GM12874 (cell line): ENCODE measurements around the gene C1QTNF6.

Source experiments
- TF ChIP-seq, protein P1 (sequence below): IDR thresholded peaks from 2 replicates; pipeline ENCODE4 v1.5.1; 2011; ENCODE audit warnings: low read depth, mild to moderate bottlenecking, control low read depth, low read length, moderate library complexity; ENCODE audit not compliant: insufficient read depth

Gene C1QTNF6

DNA sequence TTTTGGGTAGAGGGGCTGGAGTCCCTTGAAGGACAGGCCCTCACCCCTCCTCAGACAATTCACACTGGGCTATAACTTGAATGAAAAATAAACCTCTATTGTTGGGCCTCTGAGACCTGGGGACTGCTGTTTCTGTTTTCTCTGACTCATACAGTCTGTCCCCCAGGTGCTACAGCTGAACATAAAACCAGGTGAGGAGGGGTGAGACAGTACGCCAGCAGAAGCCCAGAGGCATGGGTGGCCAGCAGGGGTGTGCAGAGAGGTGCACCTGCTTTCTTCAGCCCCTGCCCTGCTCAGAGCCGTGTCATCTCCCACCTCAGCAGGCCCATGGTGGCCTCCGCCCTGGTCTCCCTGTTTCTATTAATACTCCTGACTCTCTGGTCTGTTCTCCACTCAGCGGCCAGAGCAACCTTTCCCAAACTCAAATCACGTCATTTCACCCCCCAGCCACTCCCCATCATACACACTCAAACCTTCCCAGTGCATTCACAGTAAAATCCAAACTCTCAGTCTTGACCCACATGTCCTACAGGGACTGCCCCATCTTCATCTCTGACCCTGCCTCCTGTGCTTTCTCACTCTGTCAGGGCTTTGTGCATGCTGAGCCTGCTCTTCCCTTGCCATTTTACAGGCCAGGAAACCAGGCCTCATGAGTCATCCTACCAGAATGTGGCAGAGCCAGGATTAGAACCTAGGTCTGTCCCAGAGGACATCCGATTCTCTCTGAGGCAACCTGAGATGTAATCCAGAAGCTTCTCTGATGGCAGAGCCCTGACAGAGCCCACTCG lies 32.9 kb downstream of the C1QTNF6 start:
- TF ChIP-seq, protein P1, sequence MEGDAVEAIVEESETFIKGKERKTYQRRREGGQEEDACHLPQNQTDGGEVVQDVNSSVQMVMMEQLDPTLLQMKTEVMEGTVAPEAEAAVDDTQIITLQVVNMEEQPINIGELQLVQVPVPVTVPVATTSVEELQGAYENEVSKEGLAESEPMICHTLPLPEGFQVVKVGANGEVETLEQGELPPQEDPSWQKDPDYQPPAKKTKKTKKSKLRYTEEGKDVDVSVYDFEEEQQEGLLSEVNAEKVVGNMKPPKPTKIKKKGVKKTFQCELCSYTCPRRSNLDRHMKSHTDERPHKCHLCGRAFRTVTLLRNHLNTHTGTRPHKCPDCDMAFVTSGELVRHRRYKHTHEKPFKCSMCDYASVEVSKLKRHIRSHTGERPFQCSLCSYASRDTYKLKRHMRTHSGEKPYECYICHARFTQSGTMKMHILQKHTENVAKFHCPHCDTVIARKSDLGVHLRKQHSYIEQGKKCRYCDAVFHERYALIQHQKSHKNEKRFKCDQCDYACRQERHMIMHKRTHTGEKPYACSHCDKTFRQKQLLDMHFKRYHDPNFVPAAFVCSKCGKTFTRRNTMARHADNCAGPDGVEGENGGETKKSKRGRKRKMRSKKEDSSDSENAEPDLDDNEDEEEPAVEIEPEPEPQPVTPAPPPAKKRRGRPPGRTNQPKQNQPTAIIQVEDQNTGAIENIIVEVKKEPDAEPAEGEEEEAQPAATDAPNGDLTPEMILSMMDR: no peak

DNA sequence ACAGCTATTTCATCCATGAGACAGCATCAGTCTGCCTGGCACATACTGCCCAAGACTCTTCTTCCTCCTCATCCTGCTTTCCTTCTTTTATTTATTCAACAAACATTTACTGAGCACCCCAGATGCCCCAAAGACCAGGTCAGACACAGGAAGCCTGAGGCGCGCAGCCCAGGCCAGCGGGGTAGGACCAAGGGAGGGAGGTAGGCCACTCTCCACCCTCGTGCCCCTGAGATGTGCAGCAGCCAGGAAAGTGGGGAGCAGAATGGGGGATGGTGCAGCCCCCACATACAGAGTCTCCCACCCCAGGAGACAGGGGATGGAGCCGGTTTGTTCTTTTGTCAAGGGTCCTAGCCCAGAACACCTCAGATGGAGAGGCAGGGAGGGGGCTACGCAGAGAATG lies 34.1 kb downstream of the C1QTNF6 start:
- TF ChIP-seq, protein P1: no peak

GRCh38 chr22:37151401-37151800 lies 36.6 kb downstream of the C1QTNF6 start:
- TF ChIP-seq, protein P1: no peak

DNA sequence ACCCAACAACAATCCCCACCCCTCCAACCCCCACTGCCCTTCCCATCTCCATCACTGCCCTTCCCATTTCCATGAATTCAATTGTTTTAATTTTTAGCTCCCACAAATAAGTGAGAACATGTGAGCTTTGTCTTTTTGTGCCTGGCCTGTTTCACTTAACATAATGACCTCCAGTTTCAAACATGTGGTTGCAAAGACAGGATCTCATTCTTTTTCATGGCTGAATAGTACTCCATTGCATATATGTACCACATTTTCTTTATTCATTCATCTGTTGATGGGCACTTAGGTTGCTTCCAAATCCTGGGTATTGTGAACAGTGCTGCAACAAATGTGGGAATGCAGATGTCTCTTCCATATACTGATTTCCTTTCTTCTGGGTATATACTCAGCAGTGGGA lies 37.3 kb downstream of the C1QTNF6 start:
- TF ChIP-seq, protein P1: no peak

DNA sequence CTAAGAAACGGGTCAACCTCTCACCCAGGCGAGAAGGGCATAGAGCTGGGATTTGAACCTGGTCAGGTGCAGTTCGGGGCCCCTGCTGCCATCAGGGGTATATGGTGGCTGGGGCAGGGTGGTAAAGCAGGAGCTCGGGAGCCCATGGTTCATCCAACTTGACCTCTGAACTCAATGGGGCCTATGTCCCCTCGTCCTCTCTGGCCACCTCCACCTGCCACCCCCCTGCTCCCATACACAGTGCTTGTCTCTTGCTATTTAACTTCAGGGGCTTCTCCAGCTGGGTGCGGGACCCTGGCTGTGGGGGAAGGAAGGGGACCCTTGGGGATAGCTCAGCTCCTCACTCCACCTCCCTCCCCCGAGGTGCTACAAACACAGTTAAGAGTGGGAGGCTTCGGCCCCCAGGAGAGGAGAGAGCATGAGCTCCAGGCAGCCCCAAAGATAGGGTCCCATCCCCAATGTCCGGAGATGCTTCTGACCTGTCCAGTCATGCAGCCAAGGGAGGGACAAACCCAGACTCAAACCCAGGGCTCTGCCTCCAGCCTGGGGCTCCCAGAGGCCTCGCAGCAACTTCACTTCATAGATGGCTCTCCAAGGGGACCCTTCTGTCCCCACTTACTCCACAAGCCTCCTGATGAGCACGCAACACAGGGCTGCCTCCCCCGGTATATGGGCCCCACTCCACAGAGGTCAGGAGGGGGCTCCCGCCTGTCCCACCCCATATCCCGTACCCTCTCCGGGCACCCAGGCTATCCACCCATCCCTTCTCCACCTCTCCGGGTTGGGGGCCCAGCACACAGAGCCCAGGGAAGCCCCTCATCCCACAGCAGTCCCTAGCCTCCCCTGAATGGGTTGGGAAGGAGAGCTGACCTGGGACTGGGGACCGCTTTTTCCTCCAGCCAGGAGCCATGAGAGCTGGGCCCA lies 39.0 kb downstream of the C1QTNF6 start:
- TF ChIP-seq, protein P1: no peak

DNA sequence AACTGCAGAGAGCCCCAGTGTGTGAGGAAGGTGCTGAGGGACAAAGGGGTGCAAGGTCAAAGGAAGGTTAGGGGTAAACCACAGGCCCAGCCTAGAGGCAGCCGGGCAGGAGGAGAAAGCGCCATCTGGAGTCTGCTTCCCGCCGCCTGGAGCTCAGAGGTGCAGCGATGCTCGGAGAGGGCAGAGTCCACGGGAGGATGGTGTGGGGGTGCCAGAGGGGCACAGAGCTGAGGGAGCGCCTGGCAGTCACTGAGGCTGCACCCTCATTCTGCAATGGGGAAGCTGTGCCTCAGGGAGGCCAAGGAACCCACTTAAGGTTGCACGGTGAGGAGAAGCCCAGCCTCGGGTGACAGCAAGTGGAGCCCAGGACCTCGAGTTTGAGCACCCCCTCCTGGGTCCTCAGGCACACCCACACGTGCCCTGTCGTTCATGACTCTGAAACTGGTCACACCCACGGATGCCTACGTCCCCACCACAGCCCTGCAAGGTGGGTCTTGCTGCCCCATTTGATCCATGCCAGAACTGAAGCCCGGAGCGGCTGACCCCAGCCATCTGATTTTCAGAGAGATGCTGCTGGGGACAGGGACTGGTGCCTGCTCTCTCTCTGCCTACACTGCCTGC lies 39.9 kb downstream of the C1QTNF6 start:
- TF ChIP-seq, protein P1: no peak

GRCh38 chr22:37147186-37147990 lies 40.7 kb downstream of the C1QTNF6 start:
- TF ChIP-seq, protein P1: no peak
